Heart left ventricle (tissue), 13 donors: Measurements from ENCODE around the gene LANCL2.

ENCODE experiments used
- CTCF ChIP-seq, 12 donors: fragments of 200-600 bp; sonication (generic) in 4 of 12; IDR thresholded peaks; one replicate each; pipeline versions ENCODE4 v1.5.0 to v1.8.0; 2018 to 2022; ENCODE audit warnings: antibody characterized with exemption in 12 of 12, mild to moderate bottlenecking in 5 of 12
- POLR2A ChIP-seq, 2 donors: fragments of 450-650 bp; IDR thresholded peaks; one replicate each; pipeline ENCODE4 v1.6.1; 2017; ENCODE audit warnings: antibody characterized with exemption in 2 of 2, mild to moderate bottlenecking in 2 of 2, moderate library complexity in 2 of 2
- donor health status: ischemic (EF 13 %, LVEDD 7.1; RV severe dilation, severe dysfunction).
- donor health status: DM: no; HTN: yes; CAD: no.
- donor health status: DM: no; HTN: no; CAD: no.
- donor health status: ischemic (EF 25% LVEDD 6.9; RV normal size, moderate dysfunction).
- donor health status: ischemic (EF 25% LVEDD 5.7; RV mildly dilated, moderate dysfunction).
- donor health status: ischemic (EF 35%, LVEDD 5.7; RV mildly dilated, moderate dysfunction).
- donor health status: nonischemic (EF 11% LVEDD 7.7; RV severe dilation, severe dysfunction).
- donor health status: DM: yes; HTN: yes; CAD: no.
- donor health status: PGD.
- donor health status: ischemic (EF 29% LVEDD 5.4; RV normal size, mild dysfunction).
- donor health status: nonischemic (EF 23%, LVEDD 6.1; RV moderate dilation, normal function).

DNA sequence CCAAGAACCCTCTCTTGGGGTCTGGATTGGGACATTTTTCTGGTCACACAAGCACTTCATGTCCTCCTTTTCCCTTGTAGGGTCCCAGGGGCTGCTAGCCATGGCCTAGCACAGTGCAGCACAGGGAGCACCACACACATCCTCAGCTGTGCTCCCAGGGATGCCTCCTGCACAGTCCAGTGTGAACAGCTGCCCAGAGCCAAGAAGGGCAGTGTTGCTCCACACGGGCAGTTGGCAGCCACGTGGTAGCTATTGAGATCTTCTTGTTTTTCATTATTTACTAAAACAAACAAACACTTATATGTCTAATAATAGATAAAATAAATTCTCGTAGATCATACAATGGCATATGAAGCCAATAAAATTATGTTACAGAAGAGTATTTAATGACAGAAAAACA is 13.9 kb upstream of the LANCL2 start:
- TF ChIP-seq CTCF (IDR thresholded peaks at IDR 0.05): no peak
- no peak for TF ChIP-seq POLR2A (IDR thresholded peaks at IDR 0.05)
